CD14-positive monocyte (primary cell): ENCODE data around the gene TECTB. TPM values are rescaled to one million over a fixed set of nuclear protein-coding genes. Genes with fewer than 3 reads are reported as not detected.

Source experiments
- DNase-seq, 3 donors: peaks; one replicate each; pipeline ENCODE4 v3.0.0-alpha.2; 2011 to 2022
- H2AFZ ChIP-seq: 2 replicates; pipeline ENCODE4 v1.6.0; 2012; ENCODE audit warnings: mild to moderate bottlenecking, low read depth, low read length, inconsistent platforms; ENCODE audit not compliant: insufficient read depth, poor library complexity, severe bottlenecking
- H3K27ac ChIP-seq, 2 donors: 1 replicate in 1 of 2; 2 replicates in 1 of 2; pipeline ENCODE4 v1.5.1; 2012 to 2013; ENCODE audit warnings: low read length in 2 of 2, control low read depth in 1 of 2, inconsistent platforms in 1 of 2, low read depth in 1 of 2, mild to moderate bottlenecking in 1 of 2
- H3K27me3 ChIP-seq, 2 donors: one replicate each; pipeline versions ENCODE4 v1.6.0 to v1.6.1; 2011 to 2013; ENCODE audit warnings: low read length in 2 of 2; ENCODE audit not compliant: control insufficient read depth in 2 of 2, insufficient read depth in 2 of 2
- H3K36me3 ChIP-seq, 2 donors: replicated peaks in 1 of 2; 1 replicate in 1 of 2; 2 replicates in 1 of 2; pipeline versions ENCODE4 v1.5.1 to v1.6.1; 2012 to 2013; ENCODE audit warnings: low read length in 2 of 2, control low read depth in 1 of 2, inconsistent platforms in 1 of 2, mild to moderate bottlenecking in 1 of 2; ENCODE audit not compliant: insufficient read depth in 2 of 2, control insufficient read depth in 1 of 2
- H3K4me1 ChIP-seq, 2 donors: 1 replicate in 1 of 2; 2 replicates in 1 of 2; pipeline versions ENCODE4 v1.5.1 to v1.6.1; 2012 to 2013; ENCODE audit warnings: low read length in 2 of 2, control low read depth in 1 of 2, inconsistent platforms in 1 of 2, mild to moderate bottlenecking in 1 of 2, moderate library complexity in 1 of 2; ENCODE audit not compliant: insufficient read depth in 2 of 2, control insufficient read depth in 1 of 2
- H3K4me2 ChIP-seq: replicated peaks from 2 replicates; pipeline ENCODE3; 2012; ENCODE audit warnings: low read length, moderate library complexity, mild to moderate bottlenecking; ENCODE audit not compliant: poor library complexity, severe bottlenecking; ENCODE audit errors: extremely low read depth
- H3K4me3 ChIP-seq, 3 experiments: fragments of 200-600 bp in 1 of 3; sonication (generic) in 1 of 3; replicated peaks in 1 of 3; 1 replicate in 2 of 3; 2 replicates in 1 of 3; pipeline ENCODE4 v1.5.1; 2011 to 2013; ENCODE audit warnings: low read length in 3 of 3, mild to moderate bottlenecking in 3 of 3, control low read depth in 2 of 3, low read depth in 2 of 3, inconsistent platforms in 1 of 3, moderate library complexity in 1 of 3
- H3K79me2 ChIP-seq: 2 replicates; pipeline ENCODE4 v1.6.0; 2012; ENCODE audit warnings: mild to moderate bottlenecking, control low read depth, inconsistent platforms, low read length, moderate library complexity; ENCODE audit not compliant: insufficient read depth
- H3K9ac ChIP-seq: 2 replicates; pipeline ENCODE4 v1.6.0; 2017; ENCODE audit warnings: low read length, mild to moderate bottlenecking; ENCODE audit not compliant: insufficient read depth, poor library complexity, severe bottlenecking
- H3K9me3 ChIP-seq, 2 donors: replicated peaks in 1 of 2; 1 replicate in 1 of 2; 2 replicates in 1 of 2; pipeline versions ENCODE4 v1.5.1 to v1.6.1; 2012 to 2013; ENCODE audit warnings: low read length in 2 of 2, control low read depth in 1 of 2; ENCODE audit not compliant: control insufficient read depth in 1 of 2, insufficient read depth in 1 of 2
- H4K20me1 ChIP-seq: 2 replicates; pipeline ENCODE4 v1.6.0; 2012; ENCODE audit warnings: mild to moderate bottlenecking, low read length, control low read depth, moderate library complexity; ENCODE audit not compliant: insufficient read depth
- H3K27ac Mint-ChIP-seq, 7 donors: one replicate each; pipeline ENCODE4 v1.8.0; 2020; ENCODE audit warnings: mild to moderate bottlenecking in 7 of 7, mixed read lengths in 7 of 7, moderate library complexity in 6 of 7, inconsistent platforms in 2 of 7
- H3K27me3 Mint-ChIP-seq, 3 donors: one replicate each; pipeline ENCODE4 v1.8.0; 2021 to 2022; ENCODE audit warnings: low read depth in 3 of 3, mild to moderate bottlenecking in 3 of 3, mixed read lengths in 3 of 3, moderate library complexity in 3 of 3, inconsistent platforms in 1 of 3
- H3K36me3 Mint-ChIP-seq, 2 donors: one replicate each; pipeline ENCODE4 v1.8.0; 2020; ENCODE audit warnings: mixed read lengths in 2 of 2, inconsistent platforms in 1 of 2, mild to moderate bottlenecking in 1 of 2
- H3K4me1 Mint-ChIP-seq: one replicate; pipeline ENCODE4 v1.8.0; 2020; ENCODE audit warnings: mild to moderate bottlenecking, mixed read lengths
- H3K4me3 Mint-ChIP-seq, 2 donors: one replicate each; pipeline ENCODE4 v1.8.0; 2020; ENCODE audit warnings: mild to moderate bottlenecking in 2 of 2, mixed read lengths in 2 of 2, moderate library complexity in 1 of 2
- H3K9me3 Mint-ChIP-seq, 7 donors: one replicate each; pipeline ENCODE4 v1.8.0; 2020 to 2022; ENCODE audit warnings: mixed read lengths in 7 of 7, mild to moderate bottlenecking in 6 of 7, moderate library complexity in 6 of 7, inconsistent platforms in 2 of 7
- CTCF ChIP-seq: fragments of 200-600 bp; IDR thresholded peaks from one replicate; pipeline ENCODE4 v1.8.0; 2022; ENCODE audit warnings: antibody characterized with exemption, mild to moderate bottlenecking
- WGBS: methylation state at CpG from one replicate; pipeline ENCODE4 v1.1.5; 2013; ENCODE audit warnings: missing lambda C conversion rate; ENCODE audit not compliant: insufficient coverage; 5-methylcytosine and 5-hydroxymethylcytosine counted together
- intact Hi-C, 2 donors: fragments of 100-400 bp; cut with micrococcal nuclease; formaldehyde crosslinking; loops; one replicate each; pipeline versions ENCODE4 v1.15.0 to v1.15.1; 2023
- polyA plus RNA-seq, 3 donors: library from polyadenylated mRNA; depleted of rRNA in 1 of 3; unstranded in 2 of 3; stranded (reverse) in 1 of 3; fragments of 300-500 nt in 2 of 3; fragments of >200 nt in 1 of 3; fragmentation: Illumina TruSeq in 2 of 3; gene quantifications; 1 replicate in 2 of 3; 2 replicates in 1 of 3; pipeline ENCODE4 v1.2.3, GENCODE V29; 2012 to 2021

TECTB gene
- polyA plus RNA-seq, 3 donors: not detected

GRCh38 chr10:112314822-112315474 is 31.7 kb downstream of the TECTB start:
- Histone ChIP-seq H3K9ac (no peak overlapping the region), H3K36me3 (no peaks in the 10 kb centered on the region), H2AFZ (no peak overlapping the region), H3K9me3 (no peaks in the 10 kb centered on the region), H3K79me2 (no peaks in the 10 kb centered on the region), H3K27me3 (peaks cover 3% of the 10 kb centered on the region in 2 donors), H3K27ac (no peak overlapping the region), H4K20me1 (no peaks in the 10 kb centered on the region), H3K4me1 (no peaks in the 10 kb centered on the region), H3K4me3 (no peak overlapping the region), H3K4me2 (no peak overlapping the region)
- H3K27ac Mint-ChIP-seq: no peak overlapping the region
- H3K4me3 Mint-ChIP-seq: no peak overlapping the region
- no peaks in the 10 kb centered on the region for H3K36me3 Mint-ChIP-seq
- WGBS: 50% methylated on average over 4 of the region's 10 CpGs
- peak; percentile 91 for TF ChIP-seq CTCF
- peaks cover 5 to 32% (median 10%) of the 10 kb centered on the region in 3 donors for H3K27me3 Mint-ChIP-seq
- DNase-seq: peak; percentile 41 to 63 (median 62)
- intact Hi-C loops: loop anchor here in 1 of 2 donors (10.0 kb wide), 1 partner anchor 120 kb away; no protein-coding TSS in a partner anchor
- no peaks in the 10 kb centered on the region for H3K9me3 Mint-ChIP-seq
- H3K4me1 Mint-ChIP-seq: no peaks in the 10 kb centered on the region

DNA sequence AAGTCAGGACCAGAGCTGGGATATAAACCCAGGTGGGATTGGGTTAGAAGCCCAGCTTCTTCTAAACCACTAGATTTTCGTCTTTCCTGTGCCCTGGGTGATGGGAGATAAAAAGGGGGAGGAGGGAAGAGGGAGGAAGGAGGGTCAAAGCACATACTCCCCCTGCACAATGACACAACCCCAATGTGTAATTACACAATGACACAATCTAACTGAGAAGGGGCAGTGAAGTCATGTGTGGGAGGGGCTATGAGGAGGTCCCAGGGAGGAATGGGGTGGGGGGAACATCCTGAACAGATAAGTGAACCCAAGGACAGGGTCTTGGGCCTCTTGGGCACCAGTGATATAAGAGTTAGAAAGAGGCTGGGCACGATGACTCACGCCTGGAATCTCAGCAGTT is 44.5 kb downstream of the TECTB start:
- intact Hi-C loops: no loop called here
- Mint-ChIP-seq H3K4me1 (no peaks in the 10 kb centered on the region), H3K27ac (no peak overlapping the region), H3K27me3 (peaks cover 4 to 15% (median 5%) of the 10 kb centered on the region in 3 donors), H3K9me3 (peaks cover 0 to 1% (median 0%) of the 10 kb centered on the region in 7 donors), H3K4me3 (no peak overlapping the region), H3K36me3 (no peaks in the 10 kb centered on the region)
- Histone ChIP-seq H3K9ac (no peak overlapping the region), H2AFZ (no peak overlapping the region), H3K4me1 (no peaks in the 10 kb centered on the region), H3K36me3 (no peaks in the 10 kb centered on the region), H3K27ac (no peak overlapping the region), H3K4me3 (no peak overlapping the region), H4K20me1 (no peaks in the 10 kb centered on the region), H3K9me3 (no peaks in the 10 kb centered on the region), H3K27me3 (no peaks in the 10 kb centered on the region), H3K79me2 (no peaks in the 10 kb centered on the region), H3K4me2 (no peak overlapping the region)
- WGBS: no CpG with 5 or more reads among the region's 3 CpGs
- no peak for TF ChIP-seq CTCF
- DNase-seq: no peak
